ENCODE results near the gene PDE9A.
"Not testable (repeated sequence)": the region's sequence is repeated elsewhere in the genome, so short reads cannot be mapped to it uniquely, and the experiment has no call there.

PDE9A gene

DNA sequence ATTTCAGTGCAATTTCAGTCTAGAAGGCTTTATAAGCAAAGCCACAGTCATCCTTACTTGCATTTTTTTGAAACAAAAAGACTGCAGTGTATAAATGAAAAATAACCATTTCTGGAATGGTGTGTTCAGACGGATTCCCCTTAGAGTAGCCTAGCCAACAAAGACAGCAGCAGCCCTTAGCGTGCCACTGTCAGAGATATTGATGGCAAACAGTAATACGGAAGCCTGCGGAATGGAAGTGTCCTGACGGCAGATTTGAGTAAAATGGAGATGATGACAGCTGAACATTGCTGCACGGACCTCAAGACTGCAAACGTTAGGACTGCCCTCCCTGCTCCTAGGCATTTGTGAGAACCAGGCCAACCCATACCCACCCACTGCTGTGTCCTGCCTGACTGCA is 54.7 kb downstream of the PDE9A start:
- DNase-seq (ENCODE audit: low spot score): no peak

DNA sequence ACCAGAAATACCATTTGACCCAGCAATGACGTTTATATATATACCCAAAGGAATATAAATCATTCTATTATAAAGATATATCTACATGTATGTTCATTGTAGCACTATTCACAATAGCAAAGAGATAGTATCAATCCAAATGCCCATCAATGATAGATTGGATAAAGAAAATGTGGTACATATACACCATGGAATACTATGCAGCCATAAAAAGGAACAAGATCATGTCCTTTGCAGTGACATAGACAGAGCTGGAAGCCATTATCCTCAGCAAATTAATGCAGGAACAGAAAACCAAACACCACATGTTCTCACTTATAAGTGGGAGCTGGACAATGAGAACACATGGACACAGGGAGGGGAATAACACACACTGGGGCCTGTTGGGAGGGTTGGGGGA is 55.5 kb downstream of the PDE9A start:
- not testable (repeated sequence) for DNase-seq (ENCODE audit: low spot score)

DNA sequence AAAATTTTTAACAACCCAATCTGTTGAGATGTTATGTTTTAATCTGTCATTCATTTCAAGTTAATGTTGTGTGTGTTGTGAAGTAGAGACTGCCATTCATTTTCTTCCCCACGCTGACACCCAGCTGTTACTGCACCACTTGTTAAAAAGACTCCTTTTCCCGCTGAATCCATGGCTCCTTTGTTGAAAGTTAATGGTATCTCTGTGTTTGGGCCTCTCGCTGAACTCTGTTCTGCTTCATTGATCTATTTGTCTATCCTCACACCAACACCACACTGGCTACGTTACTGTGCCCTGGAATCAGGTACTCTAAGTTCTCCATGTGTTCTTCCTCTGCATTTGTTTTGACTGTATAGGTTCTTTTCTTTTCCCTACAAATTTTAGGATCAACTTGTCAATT is 58.2 kb downstream of the PDE9A start:
- no peak for DNase-seq (ENCODE audit: low spot score)

DNA sequence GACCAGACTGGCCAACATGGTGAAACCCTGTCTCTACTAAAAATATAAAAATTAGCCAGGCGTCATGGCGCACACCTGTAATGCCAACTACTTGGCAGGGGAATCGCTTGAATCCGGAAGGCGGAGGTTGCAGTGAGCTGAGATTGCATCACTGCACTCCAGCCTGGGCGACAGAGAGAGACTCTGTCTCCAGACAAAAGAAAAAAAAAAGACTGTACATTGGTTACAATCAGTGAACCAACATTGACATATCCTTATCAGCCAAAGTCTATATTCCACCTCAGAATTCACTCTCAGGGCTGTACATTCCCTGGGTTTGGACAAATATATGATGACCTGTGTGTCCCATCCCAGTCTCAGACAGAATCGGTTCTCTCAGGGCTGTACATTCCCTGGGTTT is 62.0 kb downstream of the PDE9A start:
- not testable (repeated sequence) for DNase-seq (ENCODE audit: low spot score)

DNA sequence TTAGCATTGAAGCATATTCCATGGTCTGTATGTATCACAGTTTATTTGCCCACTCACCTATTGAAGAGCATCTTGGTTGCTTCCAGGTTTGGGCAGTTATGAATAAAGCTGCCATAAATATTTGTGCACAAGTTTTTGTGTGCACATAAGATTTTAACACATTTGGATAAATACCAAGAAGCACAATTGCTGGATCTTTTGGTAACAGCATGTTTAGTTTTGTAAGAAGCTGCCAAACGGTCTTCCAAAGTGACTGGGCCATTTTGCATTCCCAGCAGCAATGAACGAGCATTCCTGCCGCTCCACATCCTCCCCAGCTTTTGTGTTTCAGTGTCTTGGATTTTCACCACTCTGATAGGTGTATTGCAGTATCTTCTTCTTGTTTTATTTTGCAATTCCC is 62.7 kb downstream of the PDE9A start:
- no peak for DNase-seq (ENCODE audit: low spot score)

DNA sequence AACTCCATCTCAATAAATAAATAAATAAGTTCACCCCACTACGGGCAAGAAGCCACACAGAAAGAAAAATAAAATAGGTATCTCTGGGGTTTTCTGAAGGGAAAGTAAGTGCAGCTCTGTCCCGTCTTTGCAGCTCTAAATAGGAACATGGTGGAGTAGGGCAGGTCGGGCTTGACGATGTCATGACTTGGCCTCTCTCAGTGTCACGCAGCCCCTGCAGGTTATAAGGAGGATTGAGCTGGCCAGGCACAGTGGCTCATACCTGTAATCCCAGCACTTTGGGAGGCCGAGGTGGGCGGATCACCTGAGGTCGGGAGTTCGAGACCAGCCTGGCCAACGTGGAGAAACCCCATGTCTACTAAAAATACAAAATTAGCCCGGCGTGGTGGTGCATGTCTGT is 67.1 kb downstream of the PDE9A start:
- DNase-seq (ENCODE audit: low spot score): not testable (repeated sequence)

DNA sequence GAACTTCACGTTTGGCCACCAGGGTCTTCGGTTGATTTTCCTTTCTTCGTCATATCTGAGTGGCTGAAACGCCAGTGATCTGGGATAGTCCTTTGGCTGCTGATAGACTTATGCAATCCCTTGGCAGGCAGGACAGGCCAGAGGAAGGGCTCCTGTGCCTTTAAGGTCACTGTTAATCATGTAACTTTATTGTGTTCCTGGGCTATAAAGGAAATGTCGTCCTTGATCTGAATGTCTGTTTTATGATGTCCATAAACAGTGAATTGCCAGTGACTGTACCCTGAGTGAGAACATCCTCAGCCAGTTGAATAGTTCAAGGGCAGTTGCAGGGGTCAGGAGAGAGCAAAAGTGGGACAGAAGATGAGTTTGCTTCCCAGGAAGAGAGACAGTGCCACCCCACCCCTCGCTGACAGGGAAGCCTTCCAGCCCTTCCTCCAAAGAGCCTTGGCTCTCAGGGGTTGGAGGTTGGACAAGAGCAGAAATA is 68.0 kb downstream of the PDE9A start:
- no peak for DNase-seq (ENCODE audit: low spot score)

DNA sequence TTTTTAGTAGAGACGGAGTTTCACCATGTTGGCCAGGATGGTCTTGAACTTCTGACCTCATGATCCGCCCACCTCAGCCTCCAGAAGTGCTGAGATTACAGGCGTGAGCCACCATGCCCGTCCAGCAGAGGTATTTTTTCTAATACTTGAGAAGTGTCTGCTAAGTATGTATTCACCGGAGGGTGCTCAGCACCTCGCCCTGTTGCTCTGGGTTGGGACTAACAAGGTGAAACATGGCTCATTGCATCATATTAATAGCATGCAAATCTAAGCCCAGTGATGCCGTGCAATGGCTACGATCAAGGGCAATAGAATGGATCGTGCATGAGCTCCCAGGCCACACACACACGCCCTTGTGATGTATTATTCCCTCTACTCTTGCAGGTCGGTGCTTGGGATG is 68.7 kb downstream of the PDE9A start:
- no peak for DNase-seq (ENCODE audit: low spot score)

DNA sequence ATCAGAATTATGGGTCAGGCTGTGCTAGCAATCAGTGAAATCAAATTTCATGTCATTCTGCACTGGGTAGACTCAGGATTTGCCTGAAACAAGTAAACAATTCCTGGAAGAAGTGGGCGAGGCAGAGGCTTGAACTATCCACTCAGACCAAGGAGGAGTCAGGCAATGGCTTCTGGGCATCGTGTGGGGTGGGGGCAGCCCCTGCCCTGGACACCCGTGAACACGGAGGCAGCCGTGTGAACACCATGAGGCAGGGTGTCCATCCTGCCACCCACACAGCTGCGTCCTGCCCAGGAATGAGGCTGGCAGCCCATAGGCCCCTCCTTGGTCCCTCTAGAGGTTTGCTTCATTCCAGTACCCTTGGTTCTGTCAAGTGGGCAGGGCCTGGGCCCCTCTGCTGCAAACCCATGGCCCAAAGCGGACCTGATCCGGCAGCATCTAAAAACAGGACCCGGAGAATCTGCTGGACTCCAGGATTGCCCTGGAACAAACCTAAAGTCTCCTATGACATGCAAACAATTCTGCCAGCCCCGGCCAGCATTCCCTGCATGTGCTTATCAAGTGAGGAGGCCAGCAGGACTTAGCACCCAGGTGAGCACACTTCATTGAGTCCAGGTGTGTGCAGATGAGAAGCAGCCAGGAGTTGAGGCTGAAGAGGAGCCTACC is 69.5 kb downstream of the PDE9A start:
- no peak for DNase-seq (ENCODE audit: low spot score)

DNA sequence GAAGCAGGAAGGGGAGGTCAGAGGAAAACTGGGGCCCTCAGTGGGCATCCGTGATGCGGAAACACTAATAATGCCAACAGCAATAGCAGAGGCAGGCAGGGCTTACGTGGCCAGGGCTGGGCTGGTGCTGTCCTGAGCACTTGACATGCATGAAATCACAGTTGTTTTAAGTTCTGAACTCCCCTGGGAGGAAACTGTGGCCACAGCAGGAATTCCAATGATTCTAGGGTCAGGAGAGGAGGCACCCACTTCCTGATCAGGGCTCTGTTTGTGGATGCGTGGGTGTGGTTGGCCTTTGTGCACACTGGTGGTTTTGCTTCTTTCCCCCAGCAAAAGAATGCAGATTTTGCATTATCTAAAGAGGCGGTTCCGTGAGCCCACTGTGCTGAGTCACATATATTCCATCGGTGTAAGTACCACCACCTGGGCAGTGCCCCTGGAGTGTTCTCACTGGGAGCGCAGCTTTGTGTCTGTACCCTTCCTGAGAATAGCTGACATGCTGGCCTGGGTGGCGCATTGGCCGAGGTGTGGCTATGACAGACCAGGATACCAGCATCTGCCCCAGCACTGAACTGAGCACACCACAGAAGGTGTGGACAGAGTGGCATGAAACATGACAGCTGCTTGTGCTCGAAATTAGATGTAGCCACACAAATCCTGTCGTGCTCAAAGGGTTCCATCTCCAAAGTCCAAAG is 71.0 kb downstream of the PDE9A start:
- peak; percentile 76 for DNase-seq (ENCODE audit: low spot score)

DNA sequence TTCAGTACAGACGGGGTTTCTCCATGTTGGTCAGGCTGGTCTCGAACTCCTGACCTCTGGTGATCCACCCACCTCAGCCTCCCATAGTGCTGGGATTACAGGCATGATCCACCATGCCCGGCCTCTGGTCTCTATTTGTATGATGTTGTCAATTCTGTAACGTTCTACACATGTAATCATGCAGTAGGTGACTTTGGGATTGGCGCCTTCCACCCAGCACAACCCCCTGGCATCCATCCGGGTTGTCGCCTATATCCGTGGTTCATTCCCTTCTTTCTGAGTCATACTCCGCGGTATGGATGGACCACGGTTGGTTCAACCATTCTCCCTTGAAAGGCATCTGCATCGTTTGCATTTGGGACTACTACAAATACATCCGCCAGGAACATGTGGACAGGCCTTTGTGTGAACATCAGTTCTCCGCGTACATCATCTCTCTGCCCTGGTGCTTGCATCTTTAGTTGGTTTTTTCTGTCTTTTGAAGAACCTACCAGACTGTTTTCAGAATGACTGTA is 72.1 kb downstream of the PDE9A start:
- no peak for DNase-seq (ENCODE audit: low spot score)

DNA sequence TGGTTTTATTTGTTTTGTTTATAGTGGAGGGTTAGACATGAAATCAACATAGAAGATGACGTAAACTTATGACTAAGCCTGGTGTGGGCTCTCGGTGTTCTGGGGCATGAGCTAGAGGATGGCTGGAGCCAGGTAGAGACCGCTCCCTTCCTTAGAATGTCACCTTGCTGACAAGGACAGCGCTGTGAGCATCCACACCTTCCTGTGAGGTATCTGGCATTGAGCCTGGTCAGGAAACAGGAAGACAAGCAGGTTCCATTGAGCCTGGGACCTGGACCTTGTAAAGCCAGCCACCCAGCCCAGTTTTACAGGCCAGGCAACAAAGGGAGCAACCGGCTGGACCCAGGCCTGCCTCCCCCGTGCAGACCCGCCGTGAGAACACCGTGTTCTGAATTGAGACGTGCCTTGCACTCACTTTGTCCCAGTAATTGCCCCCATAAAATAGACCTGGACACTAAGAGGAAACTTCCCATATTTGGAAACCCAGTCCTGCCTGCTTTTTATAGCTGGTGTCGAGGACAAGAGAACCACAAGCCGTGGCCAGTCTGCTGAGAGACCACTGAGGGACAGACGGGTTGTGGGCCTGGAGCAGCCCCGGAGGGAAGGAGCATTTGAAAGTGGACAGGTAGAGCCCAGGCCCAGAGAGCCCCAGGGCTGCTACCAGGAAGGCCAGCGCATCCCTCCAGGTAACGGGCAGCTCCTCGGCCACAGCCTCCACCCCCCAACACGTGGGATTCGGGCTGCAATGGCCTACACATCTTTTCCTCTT is 78.0 kb downstream of the PDE9A start:
- DNase-seq (ENCODE audit: low spot score): no peak

DNA sequence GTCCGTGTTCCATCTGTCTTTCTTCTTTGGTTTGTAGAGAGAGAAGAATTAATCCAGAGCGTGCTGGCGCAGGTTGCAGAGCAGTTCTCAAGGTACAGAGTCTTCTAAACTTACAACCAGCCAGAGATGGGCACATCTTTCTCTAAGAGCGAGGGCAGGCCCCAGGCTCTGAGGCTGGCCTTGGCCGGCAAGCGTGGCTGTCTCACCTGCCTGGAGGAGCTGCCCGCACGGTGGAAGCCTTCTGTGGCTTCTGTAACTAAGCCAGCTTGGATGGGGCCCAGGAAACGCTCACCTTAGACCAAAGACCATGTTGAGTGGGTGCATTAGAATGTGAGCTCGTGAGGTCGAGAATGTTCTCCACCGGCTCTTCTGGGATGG is 78.6 kb downstream of the PDE9A start:
- DNase-seq (ENCODE audit: low spot score): no peak

DNA sequence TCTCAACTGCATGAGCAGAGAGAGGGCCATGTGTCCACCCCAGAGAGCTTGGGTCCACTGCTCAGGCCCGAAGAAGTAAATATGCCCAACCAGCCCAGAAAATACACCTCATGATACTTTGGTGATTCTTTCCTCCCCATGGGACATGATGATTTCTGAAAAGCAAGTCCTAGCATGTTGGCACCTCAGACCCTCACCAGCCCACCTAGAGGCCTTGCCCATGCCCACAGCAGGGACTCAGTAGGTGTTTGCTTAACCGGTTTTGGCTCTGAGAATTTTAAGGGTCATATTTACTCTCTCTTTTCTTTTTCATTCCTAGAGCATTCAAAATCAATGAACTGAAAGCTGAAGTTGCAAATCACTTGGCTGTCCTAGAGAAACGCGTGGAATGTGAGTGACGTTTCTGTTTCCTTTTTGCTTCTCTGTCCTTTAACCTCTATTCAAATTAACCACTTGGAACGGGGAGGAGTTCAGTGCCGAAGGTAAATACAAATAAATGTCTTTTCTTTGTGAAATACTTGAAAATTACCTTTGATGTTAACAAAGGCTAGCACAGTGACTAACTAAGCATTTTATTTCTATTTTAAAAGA is 79.7 kb downstream of the PDE9A start:
- DNase-seq (ENCODE audit: low spot score): no peak

DNA sequence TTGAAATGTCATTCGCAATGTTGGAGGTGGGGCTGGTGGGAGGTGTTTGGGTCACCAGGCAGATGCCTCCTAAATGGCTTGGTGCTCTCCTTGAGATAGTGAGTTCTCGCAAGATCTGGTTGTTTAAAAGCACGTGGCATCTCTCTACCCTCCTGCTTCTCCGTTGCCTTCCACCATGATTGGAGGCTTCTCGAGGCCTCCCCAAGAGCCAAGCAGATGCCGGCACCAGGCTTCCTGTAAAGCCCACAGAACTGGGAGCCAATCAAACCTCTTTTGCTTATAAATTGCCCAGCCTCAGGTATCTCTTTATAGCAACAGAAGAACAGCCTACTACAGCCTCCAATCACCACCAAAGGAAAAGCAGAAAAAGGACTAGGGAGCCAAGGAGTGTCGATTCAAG is 80.5 kb downstream of the PDE9A start:
- no peak for DNase-seq (ENCODE audit: low spot score)

DNA sequence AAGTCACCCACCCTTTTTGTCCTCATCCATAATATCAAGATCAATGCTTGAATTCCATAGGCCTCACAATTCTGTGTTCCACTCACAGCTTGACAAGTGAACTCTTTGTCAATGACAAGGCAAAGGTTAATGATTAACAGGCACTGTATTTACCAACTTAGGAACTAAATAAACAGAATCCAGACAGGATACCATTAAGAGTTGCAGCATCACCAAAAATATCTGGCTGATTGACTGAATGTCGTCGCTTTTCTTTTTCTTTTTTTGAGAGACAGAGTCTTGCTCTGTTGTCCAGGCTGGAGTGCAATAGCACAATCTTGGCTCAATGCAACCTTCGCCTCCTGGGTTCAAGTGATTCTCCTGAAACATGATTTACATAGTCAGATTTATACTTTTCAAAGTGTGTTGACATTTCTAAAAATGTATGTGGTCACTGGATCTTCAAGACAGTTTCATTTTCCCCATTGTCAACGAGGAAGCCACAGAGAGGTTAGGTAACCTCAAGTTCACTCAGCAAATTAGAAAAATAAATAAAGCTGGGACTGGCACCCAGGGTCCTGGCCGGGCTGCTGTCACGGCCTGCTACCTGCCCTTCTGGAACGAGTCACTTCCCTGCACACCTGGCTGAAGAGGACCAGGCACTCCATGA is 81.0 kb downstream of the PDE9A start:
- no peak for DNase-seq (ENCODE audit: low spot score)

DNA sequence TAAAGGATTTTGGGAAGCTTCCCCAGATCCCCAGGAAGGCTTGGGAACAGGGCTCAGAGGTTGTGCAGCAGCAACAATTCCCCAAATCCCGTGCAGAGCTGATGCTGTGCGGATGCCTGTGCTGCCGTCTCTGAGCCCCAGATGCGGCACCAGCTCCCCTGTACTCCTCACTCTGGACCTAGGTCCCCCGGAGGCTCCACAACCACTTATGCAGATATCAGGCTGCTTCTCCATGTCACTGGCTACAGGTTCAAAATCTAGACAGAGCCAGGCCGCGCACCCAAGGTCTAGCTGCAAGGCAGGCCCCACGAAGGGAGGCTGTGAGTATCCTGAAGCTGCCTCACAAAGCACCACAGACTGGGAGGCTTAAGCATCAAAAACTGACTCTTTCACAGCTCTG is 81.6 kb downstream of the PDE9A start:
- DNase-seq (ENCODE audit: low spot score): no peak

DNA sequence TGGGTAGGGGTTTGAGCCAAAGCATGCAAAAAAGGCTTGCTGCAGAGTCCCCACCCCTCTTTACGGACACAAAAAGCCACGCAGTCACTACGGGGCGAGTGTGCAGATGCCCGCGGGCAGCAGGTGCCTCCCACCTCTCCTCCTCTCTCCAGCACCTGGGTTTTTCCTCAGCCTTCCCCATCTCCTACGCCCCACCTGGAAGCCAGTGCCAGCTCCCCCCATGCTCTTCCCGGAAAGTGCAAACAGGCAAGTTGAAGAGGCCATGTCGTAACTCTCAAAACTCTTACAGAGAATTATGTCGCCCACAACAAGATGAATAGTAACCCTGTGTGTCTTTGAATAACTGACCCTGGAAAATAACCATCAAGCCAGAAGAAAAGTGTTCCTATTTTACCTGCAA is 82.5 kb downstream of the PDE9A start:
- no peak for DNase-seq (ENCODE audit: low spot score)

DNA sequence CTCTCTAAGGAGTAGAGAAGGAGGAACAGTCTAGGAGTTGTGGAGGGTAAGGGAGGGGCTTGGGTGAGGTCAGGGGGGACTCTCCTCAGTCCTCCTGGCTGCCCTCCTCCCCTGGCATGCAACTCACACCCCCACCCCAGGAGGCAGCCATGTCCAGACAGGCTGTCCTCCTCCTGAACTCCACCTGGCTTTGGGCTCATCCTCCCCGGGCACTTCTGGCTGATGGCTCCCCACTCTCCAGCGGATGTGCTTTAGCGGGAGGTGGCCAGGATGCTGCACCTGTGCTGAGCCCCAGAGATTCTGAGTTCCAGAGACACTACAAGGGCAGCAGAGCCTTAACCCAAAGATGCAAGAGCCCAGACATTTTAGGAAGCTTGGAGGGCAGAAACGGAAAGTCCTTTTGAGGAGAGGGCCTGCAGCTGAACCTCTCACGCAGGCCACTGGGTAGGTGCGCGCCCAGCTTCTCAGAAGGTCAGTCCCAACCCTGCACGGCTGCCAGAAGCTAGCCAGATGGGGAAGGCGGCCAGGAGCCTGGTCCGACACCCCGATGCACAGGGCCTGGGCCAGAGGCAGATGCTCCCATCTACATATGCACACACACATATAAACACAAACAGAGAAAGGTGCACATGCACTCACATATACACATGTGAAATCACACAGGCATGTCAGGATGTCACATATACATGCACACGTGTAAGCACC is 83.4 kb downstream of the PDE9A start:
- DNase-seq (ENCODE audit: low spot score): no peak

DNA sequence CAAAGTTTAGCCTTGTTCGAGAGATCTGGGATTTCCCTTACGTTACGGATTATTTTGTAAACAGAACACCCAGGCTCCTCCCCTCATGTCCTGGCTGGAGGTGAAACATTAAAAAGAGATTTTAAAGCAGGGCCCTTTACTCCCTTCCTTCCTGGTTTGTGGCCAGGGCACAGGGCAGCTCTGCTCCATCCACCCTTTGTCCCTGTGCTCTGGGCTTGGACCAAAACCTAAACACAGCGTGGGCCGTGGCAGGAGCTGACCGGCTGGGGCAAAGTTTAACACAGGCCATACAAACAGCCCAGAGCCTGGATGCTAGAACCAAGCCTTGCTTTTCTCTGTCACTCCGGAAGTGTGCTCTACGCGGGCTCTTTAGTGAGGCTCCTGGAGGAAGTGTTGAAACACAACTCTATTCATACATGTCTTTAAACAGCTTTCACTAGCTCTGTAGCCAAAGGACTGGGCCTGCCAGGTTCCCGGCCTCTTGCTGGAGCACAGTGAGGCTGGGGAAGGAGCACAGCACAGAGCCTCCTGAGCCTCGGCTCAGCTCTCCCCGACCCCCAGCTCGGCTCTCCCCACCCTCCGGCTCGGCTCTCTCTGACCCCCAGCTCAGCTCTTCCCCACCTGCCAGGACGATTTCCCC is 84.7 kb downstream of the PDE9A start:
- no peak for DNase-seq (ENCODE audit: low spot score)

Data from AG08396 (cell line).